ENCODE measurements around the gene C1orf56. TPM values are rescaled to one million over a fixed set of nuclear protein-coding genes. Genes with fewer than 3 reads are reported as not detected.
A peak's percentile ranks its signal among the peaks of the same experiment; 100 is the strongest.
"Not testable (repeated sequence)": the region's sequence is repeated elsewhere in the genome, so short reads cannot be mapped to it uniquely, and the experiment has no call there.

Gene C1orf56
- total RNA-seq, 2 donors from 2014 or later, result 17.3 to 17.7 TPM

- intact Hi-C loops (cut with DNase I), result loop anchor here (5.0 kb wide), 1 partner anchor 80 kb away; the partner anchor contains the start of gene SEMA6C
- Histone ChIP-seq H3K27me3 (replicated peaks; ENCODE audit: insufficient read depth) (no peaks in the 10 kb centered on the region), H3K36me3 (no peaks in the 10 kb centered on the region), H3K27ac (no peak overlapping the region), H3K9me3 (no peaks in the 10 kb centered on the region), H3K4me1 (replicated peaks) (peaks cover 2% of the 10 kb centered on the region), H3K4me3 (no peak overlapping the region)
- no peak for DNase-seq (ENCODE audit: low spot score)
- TF ChIP-seq CTCF (IDR thresholded peaks at IDR 0.05) (no peak), POLR2AphosphoS5 (IDR thresholded peaks at IDR 0.05) (no peak), POLR2A (IDR thresholded peaks at IDR 0.05) (no peak)
- WGBS, result 84% methylated on average over 4 of the region's 4 CpGs
Observed at GRCh38 chr1:151067185-151067584, 19.6 kb downstream of the C1orf56 start.

- no peak overlapping the region for H3K4me3 ChIP-seq
- H3K4me1 ChIP-seq (replicated peaks), result peaks cover 2% of the 10 kb centered on the region
- intact Hi-C loops (cut with DNase I), result loop anchor here (5.0 kb wide), 1 partner anchor 78 kb away; the partner anchor contains the start of gene SEMA6C
- 83% methylated on average over 5 of the region's 5 CpGs for WGBS
- no peaks in the 10 kb centered on the region for H3K9me3 ChIP-seq
- TF ChIP-seq POLR2AphosphoS5 (IDR thresholded peaks at IDR 0.05) (no peak), POLR2A (IDR thresholded peaks at IDR 0.05) (no peak)
- no peaks in the 10 kb centered on the region for H3K36me3 ChIP-seq
- H3K27ac ChIP-seq, result no peak overlapping the region
- DNase-seq (ENCODE audit: low spot score), result no peak
- H3K27me3 ChIP-seq (replicated peaks; ENCODE audit: insufficient read depth), result no peaks in the 10 kb centered on the region
Observed at GRCh38 chr1:151069103-151069486, 21.5 kb downstream of the C1orf56 start.

- DNase-seq (ENCODE audit: low spot score), result peak; percentile 88
- H3K36me3 ChIP-seq, result no peaks in the 10 kb centered on the region
- H3K27me3 ChIP-seq (replicated peaks; ENCODE audit: insufficient read depth), result no peaks in the 10 kb centered on the region
- peaks cover 2% of the 10 kb centered on the region for H3K4me1 ChIP-seq (replicated peaks)
- H3K27ac ChIP-seq, result peak within 1 kb of the TSS; percentile 99 to 100
- intact Hi-C loops (cut with DNase I), result no loop called here
- peak; percentile 76 to 90 (median 86) for TF ChIP-seq CTCF (IDR thresholded peaks at IDR 0.05)
- TF ChIP-seq POLR2A (IDR thresholded peaks at IDR 0.05), result no peak
- TF ChIP-seq POLR2AphosphoS5 (IDR thresholded peaks at IDR 0.05), result peak; percentile 87
- 1% methylated on average over 50 of the region's 50 CpGs for WGBS
- no peaks in the 10 kb centered on the region for H3K9me3 ChIP-seq
- peak within 1 kb of the TSS; percentile 90 to 92 for H3K4me3 ChIP-seq
Observed at GRCh38 chr1:151070474-151071276, 23.1 kb downstream of the C1orf56 start, which contains the start of gene GABPB2. TSS of gene GABPB2 (plus strand) at chr1:151070761. CDS start at chr1:151088190, 17,429 bp downstream.

GRCh38 chr1:151072224-151072623 is 24.7 kb downstream of the C1orf56 start:
- Histone ChIP-seq H3K4me1 (replicated peaks) (peaks cover 2% of the 10 kb centered on the region), H3K9me3 (no peaks in the 10 kb centered on the region), H3K36me3 (no peaks in the 10 kb centered on the region), H3K27me3 (replicated peaks; ENCODE audit: insufficient read depth) (no peaks in the 10 kb centered on the region), H3K4me3 (no peak overlapping the region), H3K27ac (no peak overlapping the region)
- intact Hi-C loops (cut with DNase I), result no loop called here
- no peak for DNase-seq (ENCODE audit: low spot score)
- no peak for TF ChIP-seq POLR2A (IDR thresholded peaks at IDR 0.05)
- no peak for TF ChIP-seq POLR2AphosphoS5 (IDR thresholded peaks at IDR 0.05)
- TF ChIP-seq CTCF (IDR thresholded peaks at IDR 0.05), result no peak
- WGBS, result 81% methylated on average over 13 of the region's 13 CpGs

- no peaks in the 10 kb centered on the region for H3K9me3 ChIP-seq
- intact Hi-C loops (cut with DNase I), result no loop called here
- no peak overlapping the region for H3K4me3 ChIP-seq
- no peak for DNase-seq (ENCODE audit: low spot score)
- no peak for TF ChIP-seq POLR2A (IDR thresholded peaks at IDR 0.05)
- TF ChIP-seq CTCF (IDR thresholded peaks at IDR 0.05), result no peak
- no peak for TF ChIP-seq POLR2AphosphoS5 (IDR thresholded peaks at IDR 0.05)
- H3K27ac ChIP-seq, result no peak overlapping the region
- no peaks in the 10 kb centered on the region for H3K36me3 ChIP-seq
- H3K4me1 ChIP-seq (replicated peaks), result no peaks in the 10 kb centered on the region
- 74% methylated on average over 4 of the region's 4 CpGs for WGBS
- no peaks in the 10 kb centered on the region for H3K27me3 ChIP-seq (replicated peaks; ENCODE audit: insufficient read depth)
Observed at GRCh38 chr1:151085953-151086559, 38.5 kb downstream of the C1orf56 start.

GRCh38 chr1:151097426-151097825 is 49.9 kb downstream of the C1orf56 start:
- H3K27me3 ChIP-seq (replicated peaks; ENCODE audit: insufficient read depth); H3K36me3 ChIP-seq; H3K4me1 ChIP-seq (replicated peaks); H3K4me3 ChIP-seq; H3K9me3 ChIP-seq; DNase-seq (ENCODE audit: low spot score); intact Hi-C loops (cut with DNase I); H3K27ac ChIP-seq: not testable (repeated sequence)
- WGBS, result 91% methylated on average over 6 of the region's 6 CpGs

All from prostate gland (tissue), 2 donors.